WI38 (cell line): ENCODE measurements around the gene MMP23B.

Experiments
- H3K4me3 ChIP-seq: 2 replicates; pipeline ENCODE4 v1.5.1; 2011; ENCODE audit warnings: low read depth, mild to moderate bottlenecking, control low read depth, low read length
- TF ChIP-seq, protein P1 (sequence below): IDR thresholded peaks from 2 replicates; pipeline ENCODE4 v1.5.1; 2012; ENCODE audit warnings: low read depth, mild to moderate bottlenecking, control low read depth, low read length

MMP23B gene

DNA sequence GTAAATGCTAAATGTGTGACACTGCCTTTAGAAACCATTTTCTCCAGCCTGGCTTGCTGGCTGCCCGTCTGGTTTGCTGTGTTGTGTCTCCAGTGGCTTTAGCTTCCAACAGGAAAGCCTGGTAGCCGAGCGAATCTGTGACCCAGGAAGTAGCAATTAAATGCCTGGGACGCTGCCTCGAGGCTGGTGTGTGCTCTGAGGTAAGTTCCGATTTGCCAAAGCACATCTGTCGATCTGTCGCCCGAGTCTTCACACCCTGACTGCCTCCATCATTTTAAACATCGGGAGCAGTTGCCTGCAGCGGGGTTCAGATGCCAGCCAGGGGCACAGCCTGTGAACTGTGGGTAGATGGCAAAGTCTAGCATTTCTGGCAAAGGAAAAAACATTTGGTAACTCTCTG lies 14.5 kb upstream of the MMP23B start:
- TF ChIP-seq, protein P1, sequence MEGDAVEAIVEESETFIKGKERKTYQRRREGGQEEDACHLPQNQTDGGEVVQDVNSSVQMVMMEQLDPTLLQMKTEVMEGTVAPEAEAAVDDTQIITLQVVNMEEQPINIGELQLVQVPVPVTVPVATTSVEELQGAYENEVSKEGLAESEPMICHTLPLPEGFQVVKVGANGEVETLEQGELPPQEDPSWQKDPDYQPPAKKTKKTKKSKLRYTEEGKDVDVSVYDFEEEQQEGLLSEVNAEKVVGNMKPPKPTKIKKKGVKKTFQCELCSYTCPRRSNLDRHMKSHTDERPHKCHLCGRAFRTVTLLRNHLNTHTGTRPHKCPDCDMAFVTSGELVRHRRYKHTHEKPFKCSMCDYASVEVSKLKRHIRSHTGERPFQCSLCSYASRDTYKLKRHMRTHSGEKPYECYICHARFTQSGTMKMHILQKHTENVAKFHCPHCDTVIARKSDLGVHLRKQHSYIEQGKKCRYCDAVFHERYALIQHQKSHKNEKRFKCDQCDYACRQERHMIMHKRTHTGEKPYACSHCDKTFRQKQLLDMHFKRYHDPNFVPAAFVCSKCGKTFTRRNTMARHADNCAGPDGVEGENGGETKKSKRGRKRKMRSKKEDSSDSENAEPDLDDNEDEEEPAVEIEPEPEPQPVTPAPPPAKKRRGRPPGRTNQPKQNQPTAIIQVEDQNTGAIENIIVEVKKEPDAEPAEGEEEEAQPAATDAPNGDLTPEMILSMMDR: no peak
- H3K4me3 ChIP-seq: no peak overlapping the region

DNA sequence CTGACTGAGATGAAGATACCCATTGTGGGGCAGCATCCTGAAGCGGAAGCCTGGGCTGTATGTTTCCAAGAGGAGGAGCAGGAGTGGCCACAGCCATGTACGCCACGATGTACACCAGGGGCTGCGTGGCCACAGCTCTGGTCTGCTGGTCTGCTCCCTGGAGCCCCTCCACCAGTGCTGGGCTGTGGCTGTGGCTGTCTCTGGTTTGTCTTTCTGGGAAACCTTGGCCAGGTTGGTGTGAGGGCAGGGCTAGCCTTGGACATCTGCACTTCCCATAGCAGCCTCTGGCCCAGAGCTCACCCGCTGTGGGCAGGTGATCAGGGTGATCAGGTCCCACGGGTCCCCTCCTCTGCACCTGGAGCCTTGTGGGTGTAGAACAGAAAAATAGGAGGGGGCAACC lies 14.0 kb upstream of the MMP23B start:
- H3K4me3 ChIP-seq: no peak overlapping the region
- TF ChIP-seq, protein P1: no peak

DNA sequence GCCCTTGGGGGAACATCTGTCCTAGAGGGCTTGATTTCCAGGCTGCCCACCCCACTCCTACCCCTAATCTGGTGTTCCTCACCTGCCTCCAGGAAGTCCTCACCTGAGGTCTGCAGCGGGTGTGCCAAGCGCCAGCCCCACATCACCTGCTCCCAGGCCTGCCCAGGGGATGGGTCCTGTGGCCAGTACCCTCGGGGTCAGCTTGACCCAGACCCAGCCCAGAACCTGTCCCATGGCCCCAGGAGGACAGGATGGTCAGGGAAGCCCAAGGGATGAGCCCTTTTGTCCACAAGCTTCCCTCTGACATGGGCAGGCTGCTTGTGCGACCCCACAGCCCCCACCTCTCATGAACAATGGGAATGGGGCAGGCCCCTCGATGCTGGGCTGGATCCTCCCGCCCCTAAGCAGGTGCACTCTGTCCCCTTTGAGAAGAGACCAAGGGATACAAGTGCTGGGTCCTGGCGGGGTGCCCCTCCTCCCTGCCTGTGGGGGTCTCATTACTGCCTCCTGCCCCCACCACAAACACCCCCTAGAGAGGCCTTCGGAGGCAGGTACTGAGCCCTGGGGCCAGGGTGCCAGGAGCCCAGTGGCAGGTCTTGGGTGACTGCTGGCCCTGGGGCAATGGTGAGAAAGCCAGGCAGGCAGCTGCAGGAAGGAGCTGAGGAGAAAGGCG lies 13.4 kb upstream of the MMP23B start:
- H3K4me3 ChIP-seq: no peak overlapping the region

DNA sequence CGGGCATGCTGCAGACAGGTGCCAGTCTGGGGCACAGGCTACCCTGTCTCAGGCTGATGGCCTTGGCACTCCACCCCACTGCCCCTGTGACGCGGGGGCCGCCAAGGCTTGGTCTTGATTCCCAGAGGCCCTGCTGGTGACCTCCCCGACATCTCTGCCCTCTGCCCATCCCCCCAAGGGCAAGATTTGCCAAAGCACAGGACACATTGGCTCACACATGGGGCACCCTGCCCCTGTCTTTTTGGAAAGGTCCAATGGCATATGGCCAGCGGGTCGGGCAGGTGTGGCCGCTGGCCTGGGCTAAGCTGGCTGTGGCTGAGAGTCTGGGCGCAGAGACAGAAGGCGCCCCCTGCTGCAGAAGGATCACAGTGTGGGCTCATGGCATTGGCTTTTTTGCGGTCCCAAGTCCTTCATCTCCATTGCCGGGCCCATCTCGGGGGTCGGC lies 12.0 kb upstream of the MMP23B start:
- H3K4me3 ChIP-seq: no peak overlapping the region
- TF ChIP-seq, protein P1: no peak

More for the DNA sequence above, 13.4 kb upstream of the MMP23B start:
- TF ChIP-seq, protein P1: no peak

DNA sequence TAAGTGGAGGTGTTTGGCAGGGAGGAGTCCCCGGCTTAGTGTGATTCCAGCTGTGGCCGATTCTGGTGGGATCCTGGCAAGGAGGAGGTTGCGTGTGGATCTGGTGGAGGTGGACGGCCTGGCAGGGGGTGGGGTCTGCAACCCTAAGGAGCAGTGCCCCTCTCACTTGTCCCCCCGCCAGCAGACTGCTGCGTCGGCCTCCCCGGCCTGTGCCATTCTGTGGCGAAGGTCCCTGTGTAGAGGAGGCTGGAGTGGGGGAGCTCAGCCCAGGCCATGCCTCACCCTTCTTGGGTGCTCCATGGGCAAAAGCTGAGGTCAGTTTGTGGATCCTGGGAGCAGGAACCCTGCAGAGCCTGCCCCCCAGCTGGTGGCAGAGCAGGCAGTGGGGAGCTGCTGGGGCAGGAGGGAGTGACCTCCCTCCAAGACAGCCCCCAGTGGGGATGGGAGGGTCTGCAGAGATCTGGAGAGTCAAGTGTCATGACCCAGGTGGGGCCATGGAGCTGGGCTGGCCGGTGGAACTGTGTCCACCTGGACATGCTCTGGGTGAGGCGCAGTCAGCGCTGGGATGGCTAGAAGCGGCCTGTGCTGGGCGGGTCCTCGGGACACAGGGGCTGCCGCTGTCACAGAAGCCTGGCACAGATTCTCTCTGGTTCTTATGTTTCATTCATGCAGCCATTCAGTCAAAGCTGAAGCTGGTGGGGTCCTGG lies 11.4 kb upstream of the MMP23B start:
- TF ChIP-seq, protein P1: no peak
- no peak overlapping the region for H3K4me3 ChIP-seq

DNA sequence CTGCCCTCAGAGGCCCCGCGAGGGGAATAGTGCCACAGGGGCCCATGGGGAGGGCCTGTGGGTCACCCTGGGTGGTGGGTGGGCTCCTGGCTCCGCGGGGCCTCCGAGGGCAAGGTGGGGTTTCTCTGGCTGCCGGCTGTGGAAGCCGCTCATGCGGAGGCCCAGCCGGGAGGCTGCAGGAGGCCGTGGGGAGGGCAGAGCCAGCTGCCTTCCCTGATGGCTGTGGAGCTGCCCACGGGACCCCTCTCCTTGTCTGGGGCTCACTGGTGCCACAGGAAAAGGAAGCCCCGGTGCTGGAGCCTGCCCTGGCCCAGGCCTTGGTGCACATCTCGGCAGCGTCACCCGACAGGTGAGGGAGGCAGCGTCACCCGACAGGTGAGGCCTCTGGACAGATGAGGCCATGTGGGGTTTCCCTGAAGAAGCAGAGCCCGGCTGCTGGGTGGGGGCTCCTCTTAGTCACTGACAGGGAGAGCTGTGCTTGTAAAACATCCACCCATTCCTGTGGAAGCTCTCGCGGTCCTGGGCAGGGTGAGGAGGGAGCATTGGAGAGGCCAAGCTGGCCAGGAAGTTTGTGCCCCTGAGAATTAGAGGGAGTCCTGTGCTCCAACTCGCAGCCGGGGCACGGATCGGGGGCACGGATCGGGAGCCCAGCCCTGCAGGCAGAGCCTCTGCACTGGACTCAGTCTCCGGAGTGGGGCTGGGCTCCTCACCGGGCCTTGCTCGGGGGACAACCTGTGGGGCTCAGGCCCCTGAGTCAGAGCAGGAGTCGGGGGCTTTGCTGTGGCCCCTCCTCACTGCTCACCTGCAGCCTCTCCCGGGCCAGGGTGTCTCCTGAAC lies 10.6 kb upstream of the MMP23B start:
- TF ChIP-seq, protein P1: no peak
- no peak overlapping the region for H3K4me3 ChIP-seq
